AG09319 (cell line): Measurements from ENCODE around the gene DNMT1.

ENCODE experiments used
- DNase-seq: peaks from one replicate; pipeline ENCODE4 v3.0.0-alpha.2; 2010; ENCODE audit warnings: low read depth; ENCODE audit errors: extremely low read depth
- CTCF ChIP-seq: IDR thresholded peaks from 2 replicates; pipeline ENCODE4 v1.5.1; 2011; ENCODE audit warnings: low read depth, mild to moderate bottlenecking, inconsistent platforms, low read length, moderate library complexity

The DNMT1 gene

GRCh38 chr19:10113592-10113963, 81.2 kb downstream of the DNMT1 start:
- no peak for DNase-seq
- TF ChIP-seq CTCF, result no peak

- DNase-seq, result no peak
- TF ChIP-seq CTCF, result peak; percentile 64
Observed at GRCh38 chr19:10112895-10113591, 81.7 kb downstream of the DNMT1 start.

- DNase-seq, result no peak
- no peak for TF ChIP-seq CTCF
Observed at GRCh38 chr19:10112037-10112761, 82.6 kb downstream of the DNMT1 start.

- no peak for TF ChIP-seq CTCF
- DNase-seq, result no peak
Observed at GRCh38 chr19:10111405-10111811, 83.3 kb downstream of the DNMT1 start, which contains the start of gene P2RY11. P2RY11 (plus strand) TSS chr19:10111693; CDS start chr19:10111722, 29 bp downstream.

GRCh38 chr19:10110972-10111317, 83.8 kb downstream of the DNMT1 start:
- TF ChIP-seq CTCF, result no peak
- DNase-seq, result no peak

GRCh38 chr19:10110076-10110971, 84.4 kb downstream of the DNMT1 start:
- DNase-seq, result no peak
- no peak for TF ChIP-seq CTCF
